Esophagus (tissue), 2 donors: ENCODE results near the gene TRIM39. TPM values are rescaled to one million over a fixed set of nuclear protein-coding genes. Genes with fewer than 3 reads are reported as not detected.

ENCODE experiments used
- H3K27ac ChIP-seq, 2 donors: one replicate each; pipeline ENCODE4 v1.5.1; 2013; ENCODE audit warnings: low read depth in 2 of 2, mild to moderate bottlenecking in 2 of 2, inconsistent platforms in 1 of 2, low read length in 1 of 2, moderate library complexity in 1 of 2
- H3K27me3 ChIP-seq, 2 donors: one replicate each; pipeline ENCODE4 v1.6.1; 2013; ENCODE audit warnings: low read length in 2 of 2, control low read depth in 1 of 2, mild to moderate bottlenecking in 1 of 2; ENCODE audit not compliant: insufficient read depth in 2 of 2, control insufficient read depth in 1 of 2
- H3K36me3 ChIP-seq, 2 donors: one replicate each; pipeline ENCODE4 v1.6.1; 2013; ENCODE audit warnings: low read length in 1 of 2; ENCODE audit not compliant: control insufficient read depth in 2 of 2, insufficient read depth in 2 of 2
- H3K4me1 ChIP-seq, 2 donors: one replicate each; pipeline ENCODE4 v1.6.1; 2013; ENCODE audit warnings: low read length in 1 of 2; ENCODE audit not compliant: control insufficient read depth in 2 of 2, insufficient read depth in 2 of 2
- H3K4me3 ChIP-seq, 2 donors: one replicate each; pipeline ENCODE4 v1.5.1; 2013; ENCODE audit warnings: low read length in 2 of 2, mild to moderate bottlenecking in 2 of 2, low read depth in 1 of 2, moderate library complexity in 1 of 2
- H3K9me3 ChIP-seq, 2 donors: one replicate each; pipeline ENCODE4 v1.6.1; 2013; ENCODE audit warnings: mild to moderate bottlenecking in 2 of 2, low read depth in 1 of 2, low read length in 1 of 2, moderate library complexity in 1 of 2; ENCODE audit not compliant: control insufficient read depth in 2 of 2, insufficient read depth in 1 of 2
- WGBS, 2 donors: extraction: QIAGEN DNeasy Blood & Tissue Kit; methylation state at CpG; one replicate each; pipeline ENCODE4 v1.1.7; 2013; 5-methylcytosine and 5-hydroxymethylcytosine counted together
- polyA plus RNA-seq, 2 donors: library from polyadenylated mRNA; stranded (reverse); fragments of 200-250 nt; gene quantifications; one replicate each; pipeline ENCODE4 v1.2.3, GENCODE V29; 2013
- donor health status: healthy with polysubstance abuse.
- donor health status: Bipolar disorder and iron deficiency.

TRIM39 gene
- polyA plus RNA-seq, 2 donors = 11.9 to 12.1 TPM

DNA sequence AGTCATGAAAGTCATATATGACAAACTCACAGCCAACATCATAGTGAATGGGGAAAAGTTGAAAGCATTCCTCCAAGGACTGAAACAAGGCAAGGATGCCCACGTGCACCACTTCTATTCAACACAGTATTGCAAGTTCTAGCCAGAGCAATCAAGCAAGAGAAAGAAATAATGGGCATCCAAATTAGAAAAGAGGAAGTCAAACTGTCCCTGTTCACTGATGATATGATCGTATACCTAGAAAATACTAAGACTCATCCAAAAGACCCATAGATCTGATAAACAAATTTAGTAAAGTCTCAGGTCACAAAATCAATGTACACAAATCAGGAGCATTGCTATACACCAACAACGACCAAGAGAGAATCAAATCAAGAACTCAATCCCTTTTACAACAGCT is 59.4 kb downstream of the TRIM39 start:
- 41 to 48% methylated on average over 3 of the region's 3 CpGs for WGBS, 2 donors

DNA sequence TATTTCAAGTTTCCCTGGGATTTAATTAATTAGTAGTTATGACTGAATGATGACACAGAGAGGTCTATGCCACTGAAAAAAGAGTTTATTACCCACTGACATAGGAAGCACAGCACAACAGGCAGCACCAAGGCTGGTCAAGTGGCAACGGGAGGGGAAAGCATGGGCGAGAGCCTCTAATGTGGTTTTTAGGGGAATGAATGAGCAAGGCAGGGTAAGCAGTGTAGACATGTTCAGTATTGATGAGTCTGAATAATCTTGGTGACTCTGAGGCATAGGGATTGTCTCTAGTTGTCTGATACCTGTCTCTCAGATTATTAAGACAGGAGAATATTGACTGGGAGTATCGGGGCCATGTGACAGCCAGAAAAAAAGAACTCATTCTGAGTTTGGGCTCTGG is 64.5 kb downstream of the TRIM39 start:
- WGBS, 2 donors = 61% methylated on average over 3 of the region's 3 CpGs
- H3K36me3 ChIP-seq = no peaks in the 10 kb centered on the region
- no peak overlapping the region for H3K4me3 ChIP-seq
- H3K27ac ChIP-seq = no peak overlapping the region
- H3K4me1 ChIP-seq = no peaks in the 10 kb centered on the region
- no peaks in the 10 kb centered on the region for H3K9me3 ChIP-seq
- peaks cover 0 to 4% of the 10 kb centered on the region in 2 donors for H3K27me3 ChIP-seq

More for the DNA sequence above, 59.4 kb downstream of the TRIM39 start:
- Histone ChIP-seq H3K27me3 (no peaks in the 10 kb centered on the region), H3K4me1 (no peaks in the 10 kb centered on the region), H3K36me3 (no peaks in the 10 kb centered on the region), H3K4me3 (no peak overlapping the region), H3K9me3 (no peaks in the 10 kb centered on the region), H3K27ac (no peak overlapping the region)

Other genes starting within 250 kb of the TRIM39 start
- gene TRIM31, start 213.8 kb upstream of the TRIM39 start, polyA plus RNA-seq = under 1 TPM; 0.11 to 0.22 TPM
- under 1 TPM in 1 of 2 donors, not detected in 1; 0.02 TPM for gene TRIM40, start 190.8 kb upstream of the TRIM39 start, polyA plus RNA-seq
- not detected for gene TRIM10, start 165.7 kb upstream of the TRIM39 start, polyA plus RNA-seq
- gene TRIM15, start 163.4 kb upstream of the TRIM39 start, polyA plus RNA-seq = not detected
- gene TRIM26, start 113.5 kb upstream of the TRIM39 start, polyA plus RNA-seq = 10 to 100 TPM; 33.3 to 40.2 TPM
- gene RPP21, start 18.2 kb downstream of the TRIM39 start, polyA plus RNA-seq = 100 to 1,000 TPM; 123 to 172 TPM
- gene HLA-E, start 162.6 kb downstream of the TRIM39 start, polyA plus RNA-seq = 100 to 1,000 TPM; 162 to 196 TPM
- 10 to 100 TPM; 27.9 to 29.0 TPM for gene GNL1, start 229.6 kb downstream of the TRIM39 start, polyA plus RNA-seq
- 1 to 10 TPM; 3.7 to 4.8 TPM for gene PRR3, start 230.4 kb downstream of the TRIM39 start, polyA plus RNA-seq
- gene ABCF1, start 244.5 kb downstream of the TRIM39 start, polyA plus RNA-seq = 10 to 100 TPM; 17.7 to 23.8 TPM